Stimulated activated CD4-positive, alpha-beta T cell treated with anti-CD3 and anti-CD28 coated beads, Interleukin-2, amount 100 ng/mL, for 24 hours (primary cell): ENCODE data around the gene GAST.
A peak's percentile ranks its signal among the peaks of the same experiment; 100 is the strongest.
"Not testable (repeated sequence)": the region's sequence is repeated elsewhere in the genome, so short reads cannot be mapped to it uniquely, and the experiment has no call there.

Source experiments
- DNase-seq, 2 donors: peaks; one replicate each; pipeline ENCODE4 v3.0.0-alpha.2; 2020

Gene GAST

GRCh38 chr17:41711669-41712400 is at the start of gene GAST:
Gene GAST (plus strand): TSS chr17:41712331. CDS start chr17:41715437, 3,106 bp downstream.
- DNase-seq = no peak

- DNase-seq = no peak
Measured at GRCh38 chr17:41663451-41664171, 48.5 kb upstream of the GAST start.

- DNase-seq = no peak
Measured at GRCh38 chr17:41664172-41664457, 48.0 kb upstream of the GAST start.

- DNase-seq = no peak
Measured at GRCh38 chr17:41664587-41665565, 47.3 kb upstream of the GAST start.

- DNase-seq = peak; percentile 92 to 93
Measured at GRCh38 chr17:41665566-41666236, 46.4 kb upstream of the GAST start.

GRCh38 chr17:41666237-41666641 is 45.9 kb upstream of the GAST start:
- peak; percentile 75 for DNase-seq

DNA sequence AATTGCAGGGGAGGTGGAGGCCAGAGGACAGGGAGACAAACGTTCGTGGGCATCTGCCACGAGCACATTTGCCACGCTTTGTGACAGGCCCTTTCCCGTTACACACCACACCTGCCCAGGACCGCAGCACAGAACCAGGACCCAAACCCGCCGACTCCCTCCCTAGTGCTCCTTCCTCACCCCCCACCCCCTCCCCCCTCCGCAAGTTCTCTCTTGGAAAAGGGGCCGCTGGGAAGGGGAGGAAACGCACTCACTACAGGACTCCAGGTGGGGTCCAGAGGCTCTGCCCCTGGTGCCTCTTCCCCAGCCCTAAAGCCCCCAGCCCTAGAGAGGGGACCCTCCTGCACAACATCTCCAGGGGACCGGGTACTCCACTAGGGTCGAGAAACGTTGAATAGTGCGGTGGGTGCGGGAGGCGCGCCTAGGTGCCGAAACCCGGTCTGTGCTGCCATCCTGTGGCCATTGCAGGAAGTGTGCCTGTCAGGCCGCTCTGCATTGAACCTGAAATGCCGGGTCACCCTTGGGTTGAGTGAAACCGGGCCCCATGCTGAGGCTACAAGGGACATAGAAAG is 45.3 kb upstream of the GAST start:
- peak; percentile 93 to 95 for DNase-seq

DNA sequence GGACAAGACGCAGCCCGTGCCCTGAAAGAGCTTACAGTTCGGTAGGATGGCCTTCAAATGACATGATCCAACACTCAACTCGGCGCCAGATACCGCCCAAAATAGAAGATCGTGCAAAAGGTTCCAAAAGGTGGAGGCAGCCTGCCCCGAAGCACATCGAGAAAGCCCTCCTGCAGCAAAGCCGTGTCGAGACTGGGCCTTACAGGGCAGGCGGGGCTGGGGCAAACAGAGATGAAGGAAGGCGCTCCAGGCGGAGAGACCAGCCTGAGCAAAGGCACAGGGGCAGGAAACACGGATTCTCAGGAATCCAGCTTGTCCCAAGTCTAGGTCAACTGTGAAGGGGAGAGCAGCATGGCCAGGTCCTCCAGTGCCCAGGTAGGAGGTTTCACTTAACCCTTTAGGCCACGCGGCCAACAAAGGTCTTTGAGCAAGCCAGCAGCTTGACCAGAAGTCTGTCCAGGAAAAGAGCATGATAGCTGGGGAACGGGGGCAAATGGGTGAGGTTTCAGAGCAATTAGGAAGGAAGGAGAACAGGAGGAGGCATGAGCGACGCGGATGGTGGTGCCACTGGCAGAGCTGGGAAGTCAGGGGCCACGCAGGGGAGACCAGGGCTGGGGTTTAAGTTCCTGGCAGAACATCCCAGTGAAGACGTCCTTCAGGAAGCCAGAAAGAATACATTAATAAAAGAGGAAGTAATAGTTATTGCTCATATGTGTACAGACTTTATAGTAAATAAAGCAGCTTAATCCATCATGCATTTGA is 44.7 kb upstream of the GAST start:
- DNase-seq = no peak

- peak in 1 of 2 donors; percentile 25 for DNase-seq
Measured at GRCh38 chr17:41672153-41672552, 40.0 kb upstream of the GAST start.

DNA sequence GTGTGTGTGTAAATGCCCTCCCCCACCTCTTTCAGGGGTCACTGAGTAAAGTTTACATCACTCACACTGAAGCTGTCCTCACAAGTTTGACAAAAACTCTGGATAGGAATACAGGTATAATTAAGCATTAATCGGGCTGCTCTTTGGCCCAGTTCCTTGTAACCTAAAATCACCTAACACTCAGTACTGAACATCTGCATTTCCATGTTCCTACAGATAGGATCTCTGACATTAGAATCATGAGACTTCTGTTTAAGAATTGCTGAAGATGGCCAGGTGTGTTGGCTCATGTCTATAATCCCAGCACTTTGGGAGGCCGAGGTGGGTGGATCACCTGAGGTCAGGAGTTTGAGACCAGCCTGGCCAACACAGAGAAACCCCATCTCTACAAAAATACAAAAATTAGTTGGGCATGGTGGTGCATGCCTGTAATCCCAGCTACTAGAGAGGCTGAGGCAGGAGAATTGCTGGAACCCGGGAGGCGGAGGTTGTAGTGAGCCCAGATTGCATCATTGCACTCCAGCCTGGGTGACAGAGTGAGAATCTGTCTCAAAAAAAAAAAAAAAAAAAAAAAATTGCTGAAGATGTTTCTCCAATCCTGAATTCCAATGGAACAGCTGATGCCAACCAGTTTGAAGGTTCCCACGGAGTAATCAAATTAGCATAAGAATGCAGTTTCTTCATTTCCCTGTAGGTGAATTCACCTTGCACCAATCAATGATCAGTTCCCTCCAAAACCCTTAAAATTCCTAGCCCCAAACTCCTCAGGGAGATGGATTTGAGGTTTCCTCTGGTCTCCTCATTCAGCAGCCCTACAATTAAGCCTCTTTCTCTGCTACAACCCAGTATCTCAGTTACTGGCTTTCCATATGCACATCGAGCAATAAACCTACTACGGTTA is 36.7 kb upstream of the GAST start:
- not testable (repeated sequence) for DNase-seq

- DNase-seq = no peak
Measured at GRCh38 chr17:41676058-41676419, 36.1 kb upstream of the GAST start.

DNA sequence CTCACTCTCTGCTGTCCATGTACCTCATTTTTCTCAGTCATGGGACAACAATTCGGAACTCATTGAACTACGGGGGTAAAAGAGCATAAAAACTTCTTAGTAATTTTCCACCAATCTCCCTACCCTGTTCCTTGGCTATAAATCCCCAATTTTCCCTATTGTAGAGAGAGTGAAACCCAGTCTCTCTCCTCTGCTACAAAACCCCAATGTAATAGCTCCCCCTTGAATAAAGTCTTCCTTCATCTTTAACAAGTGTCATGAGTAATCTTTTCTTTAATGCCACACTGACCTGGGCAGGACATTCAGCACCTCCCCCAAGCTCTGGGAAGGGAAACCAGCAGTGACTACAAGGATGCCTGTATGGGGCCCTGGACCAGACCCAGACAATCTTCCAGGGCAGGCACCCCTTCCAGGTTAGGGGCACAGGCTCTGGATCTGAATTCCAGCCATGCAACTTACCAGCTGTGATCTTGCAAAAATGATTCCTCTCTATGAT is 33.7 kb upstream of the GAST start:
- no peak for DNase-seq

DNA sequence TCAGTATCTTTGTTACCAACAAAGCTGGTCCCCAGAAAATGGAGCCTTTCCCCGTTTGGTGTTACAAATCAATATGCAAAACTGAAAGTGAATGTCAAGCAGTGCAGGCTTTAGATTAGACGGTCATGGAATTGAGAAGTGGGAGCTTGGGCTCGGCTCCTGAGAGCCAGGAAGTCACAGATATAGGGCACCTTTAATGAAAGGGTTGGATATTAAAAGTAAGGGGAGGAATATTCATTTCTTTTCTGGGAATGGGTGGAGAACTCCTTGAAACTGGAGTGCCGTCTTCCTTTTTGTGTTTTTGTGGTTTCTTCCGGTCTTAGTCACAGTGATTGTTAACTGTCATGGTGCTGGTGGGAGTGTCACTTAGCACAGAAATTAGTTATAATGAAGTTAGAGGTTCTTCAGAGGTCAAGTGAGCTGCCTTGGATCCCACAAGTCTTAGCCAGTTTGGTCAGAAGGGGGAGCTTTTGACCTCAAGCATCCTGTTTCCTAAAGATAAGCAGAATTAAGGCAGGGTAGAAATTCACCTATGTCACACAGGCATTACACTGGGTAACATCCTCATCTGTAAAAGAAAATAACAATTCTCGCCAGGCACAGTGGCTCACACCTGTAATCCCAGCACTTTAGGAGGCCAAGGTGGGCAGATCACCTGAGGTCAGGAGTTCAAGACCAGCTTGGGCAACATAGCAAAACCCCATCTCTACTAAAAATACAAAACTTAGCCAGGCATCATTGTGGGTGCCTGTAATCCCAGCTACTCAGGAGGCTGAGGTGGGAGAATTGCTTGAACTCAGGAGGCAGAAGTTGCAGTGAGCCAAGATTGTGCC is 33.0 kb upstream of the GAST start:
- DNase-seq = peak; percentile 51 to 61

GRCh38 chr17:41679740-41680425 is 32.2 kb upstream of the GAST start:
- DNase-seq = no peak

DNA sequence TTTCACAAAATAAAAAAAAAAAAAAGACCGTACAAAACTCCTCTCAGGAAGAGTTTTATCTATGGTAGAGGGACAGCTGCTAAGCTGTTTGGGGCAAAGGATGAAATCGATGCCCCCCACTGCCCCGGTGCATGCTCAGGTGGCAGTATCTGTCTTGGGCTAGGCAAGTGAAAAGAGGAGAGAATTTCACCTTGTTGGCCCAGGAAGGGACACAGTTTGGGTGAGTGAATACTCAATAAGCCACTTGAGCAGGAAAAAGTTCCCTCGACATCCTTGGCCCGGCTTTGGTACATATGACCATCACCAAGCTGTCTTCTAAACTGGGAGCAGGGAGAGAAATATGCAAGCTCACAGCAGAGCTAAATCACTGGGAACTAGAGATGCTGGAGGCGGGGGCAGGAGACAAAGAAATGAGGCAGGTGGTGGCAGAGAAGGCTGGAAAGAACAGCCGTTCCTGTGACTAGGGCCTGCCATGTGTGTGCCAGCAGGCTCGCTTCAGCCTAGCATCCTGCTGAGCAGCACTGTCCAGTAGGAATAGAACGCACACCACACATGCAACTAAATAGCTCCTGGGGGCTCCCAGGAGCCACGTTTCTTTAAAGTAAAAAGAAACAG is 31.6 kb upstream of the GAST start:
- no peak for DNase-seq

DNA sequence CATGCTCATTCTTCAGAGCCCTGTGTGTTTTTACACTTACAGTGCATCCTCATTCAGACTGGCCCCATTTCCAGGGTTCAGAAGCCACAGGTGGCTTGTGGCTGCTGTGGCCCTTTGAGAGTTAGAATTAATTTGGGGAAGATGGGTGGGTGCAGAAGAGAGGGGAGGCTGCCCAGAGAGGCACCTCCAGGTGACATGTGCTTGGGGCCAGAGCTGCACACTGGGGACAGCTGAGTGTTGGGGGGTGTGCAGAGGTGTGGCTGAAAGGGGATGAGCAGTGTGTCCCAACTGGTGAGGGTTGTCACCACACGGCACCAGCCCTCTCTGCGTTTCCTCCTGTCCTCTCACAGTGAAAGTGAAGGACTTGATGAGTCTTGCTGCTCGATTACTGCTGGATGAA is 30.4 kb upstream of the GAST start:
- DNase-seq = no peak

DNA sequence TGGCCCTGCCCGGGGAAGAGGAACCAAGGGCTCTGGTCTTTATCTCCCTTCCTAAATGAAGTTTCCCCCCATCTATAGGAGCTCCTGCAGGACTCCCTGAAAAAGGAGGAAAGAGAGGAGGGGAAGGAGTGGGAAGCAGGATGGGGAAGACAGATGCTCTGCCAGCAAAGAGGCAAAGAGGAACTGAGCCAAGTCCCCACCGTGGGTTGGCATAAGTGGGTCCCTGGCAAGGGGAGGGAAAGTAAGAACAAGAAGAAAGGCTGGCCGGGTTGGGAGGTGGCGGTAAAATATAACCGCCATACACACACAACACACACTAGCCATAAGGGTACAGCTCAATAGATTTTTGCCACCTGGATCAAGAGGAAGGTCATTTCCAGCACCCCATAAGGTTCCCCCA is 29.5 kb upstream of the GAST start:
- no peak for DNase-seq

DNA sequence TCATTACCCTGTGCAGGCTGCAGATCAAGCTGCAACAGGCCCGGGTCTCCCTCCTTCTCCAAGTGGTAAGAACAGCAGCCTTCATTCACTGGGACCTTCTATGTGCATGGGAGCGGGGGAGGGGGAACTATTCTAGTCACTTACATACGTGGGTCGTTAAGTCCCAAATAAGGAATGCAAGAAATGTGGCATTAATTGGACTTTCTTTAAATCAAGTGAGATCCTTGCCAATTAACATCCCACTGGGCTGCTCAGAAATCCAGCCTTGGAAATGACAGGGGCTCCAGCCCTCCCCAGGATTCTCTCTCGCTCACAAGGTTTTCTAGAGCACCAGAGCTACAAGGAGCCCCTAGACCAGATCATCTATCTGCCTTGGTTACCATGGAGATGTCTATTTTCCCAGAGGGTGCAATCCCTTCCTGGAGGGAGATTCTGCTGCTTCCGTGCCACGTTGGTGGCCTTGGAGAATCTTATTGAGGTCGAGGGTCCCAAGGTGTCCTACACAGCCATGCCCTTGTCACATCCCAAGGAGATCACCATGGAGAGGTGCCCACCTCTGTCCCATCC is 28.6 kb upstream of the GAST start:
- no peak for DNase-seq
